ENCODE data around the gene KCNG2. TPM values are rescaled to one million over a fixed set of nuclear protein-coding genes. Genes with fewer than 3 reads are reported as not detected.

Gene KCNG2
- total RNA-seq, 1 experiment from 2014 or later, result not detected

GRCh38 chr18:79753391-79753851, 44.3 kb upstream of the KCNG2 start:
- H3K9me2 ChIP-seq (ENCODE audit: insufficient read depth), result no peaks in the 10 kb centered on the region
- 0 out of 2 replicates have a peak, but pooled peaks cover 6% of the 10 kb centered on the region for H3K36me3 ChIP-seq (ENCODE audit: low read depth)
- DNase-seq, result no peak
- no peaks in the 10 kb centered on the region for H3K4me1 ChIP-seq (replicated peaks; ENCODE audit: insufficient read depth)
- H3K27me3 ChIP-seq (ENCODE audit: insufficient read depth, low read depth), result no peaks in the 10 kb centered on the region
- no peak overlapping the region for H2AFZ ChIP-seq
- CTCF ChIA-PET, result no interaction called here
- intact Hi-C loops (cut with micrococcal nuclease; ENCODE audit: unreplicated experiment), result no loop called here
- no peaks in the 10 kb centered on the region for H3K79me2 ChIP-seq (ENCODE audit: low read depth)
- no peak overlapping the region for H3K4me2 ChIP-seq
- no TSS peak for BruUV-seq (replicated peaks)
- no peak overlapping the region for H3K27ac ChIP-seq
- no peak for TF ChIP-seq CTCF (conservative IDR thresholded peaks at IDR 0.05)
- no peak for TF ChIP-seq EZH2 (IDR thresholded peaks at IDR 0.05; ENCODE audit: low read depth)
- H4K20me1 ChIP-seq (ENCODE audit: insufficient read depth), result no peaks in the 10 kb centered on the region; the same call in 1 of the 2 replicates
- POLR2A ChIA-PET (ENCODE audit: unreplicated experiment), result no interaction called here
- H3F3A ChIP-seq (ENCODE audit: insufficient read depth, low read depth), result no peaks in the 10 kb centered on the region
- no peaks in the 10 kb centered on the region for H3K9me3 ChIP-seq (ENCODE audit: insufficient read depth, low read depth)
- H3K4me3 ChIP-seq, result no peak overlapping the region

- CTCF ChIA-PET, result no interaction called here
- intact Hi-C loops (cut with micrococcal nuclease; ENCODE audit: unreplicated experiment), result no loop called here
- no peak for TF ChIP-seq EZH2 (IDR thresholded peaks at IDR 0.05; ENCODE audit: low read depth)
- no peak for TF ChIP-seq CTCF (conservative IDR thresholded peaks at IDR 0.05)
Observed at GRCh38 chr18:79754022-79754761, 43.5 kb upstream of the KCNG2 start.

GRCh38 chr18:79754831-79755351, 42.8 kb upstream of the KCNG2 start:
- CTCF ChIA-PET, result no interaction called here
- Histone ChIP-seq H3K9me3 (ENCODE audit: insufficient read depth, low read depth) (no peaks in the 10 kb centered on the region), H3K9me2 (ENCODE audit: insufficient read depth) (no peaks in the 10 kb centered on the region), H3K4me1 (replicated peaks; ENCODE audit: insufficient read depth) (no peaks in the 10 kb centered on the region), H3F3A (ENCODE audit: insufficient read depth, low read depth) (no peaks in the 10 kb centered on the region), H4K20me1 (ENCODE audit: insufficient read depth) (no peaks in the 10 kb centered on the region; the same call in 1 of the 2 replicates), H3K27ac (no peak overlapping the region), H3K4me3 (no peak overlapping the region), H3K27me3 (ENCODE audit: insufficient read depth, low read depth) (no peaks in the 10 kb centered on the region), H3K4me2 (no peak overlapping the region), H2AFZ (no peak overlapping the region), H3K36me3 (ENCODE audit: low read depth) (0 out of 2 replicates have a peak, but pooled peaks cover 6% of the 10 kb centered on the region), H3K79me2 (ENCODE audit: low read depth) (no peaks in the 10 kb centered on the region)
- POLR2A ChIA-PET (ENCODE audit: unreplicated experiment), result no interaction called here
- BruUV-seq (replicated peaks), result no TSS peak
- intact Hi-C loops (cut with micrococcal nuclease; ENCODE audit: unreplicated experiment), result no loop called here
- TF ChIP-seq CTCF (conservative IDR thresholded peaks at IDR 0.05) (no peak), EZH2 (IDR thresholded peaks at IDR 0.05; ENCODE audit: low read depth) (no peak)
- DNase-seq, result no peak

More at GRCh38 chr18:79754022-79754761, 43.5 kb upstream of the KCNG2 start:
- H3K27me3 ChIP-seq (ENCODE audit: insufficient read depth, low read depth), result no peaks in the 10 kb centered on the region
- H3K4me2 ChIP-seq, result no peak overlapping the region
- H3K27ac ChIP-seq, result no peak overlapping the region
- BruUV-seq (replicated peaks), result no TSS peak
- no peaks in the 10 kb centered on the region for H3F3A ChIP-seq (ENCODE audit: insufficient read depth, low read depth)
- no peaks in the 10 kb centered on the region for H3K9me2 ChIP-seq (ENCODE audit: insufficient read depth)
- H3K9me3 ChIP-seq (ENCODE audit: insufficient read depth, low read depth), result no peaks in the 10 kb centered on the region
- H3K4me3 ChIP-seq, result no peak overlapping the region
- no peak for DNase-seq
- POLR2A ChIA-PET (ENCODE audit: unreplicated experiment), result no interaction called here
- no peaks in the 10 kb centered on the region for H3K4me1 ChIP-seq (replicated peaks; ENCODE audit: insufficient read depth)
- no peaks in the 10 kb centered on the region; the same call in 1 of the 2 replicates for H4K20me1 ChIP-seq (ENCODE audit: insufficient read depth)
- H2AFZ ChIP-seq, result no peak overlapping the region
- H3K79me2 ChIP-seq (ENCODE audit: low read depth), result no peaks in the 10 kb centered on the region
- H3K36me3 ChIP-seq (ENCODE audit: low read depth), result 0 out of 2 replicates have a peak, but pooled peaks cover 6% of the 10 kb centered on the region
